SK-N-SH (cell line): ENCODE results near the gene CLMP. TPM values are rescaled to one million over a fixed set of nuclear protein-coding genes. Genes with fewer than 3 reads are reported as not detected.

Source experiments
- CTCF ChIA-PET: fragments of 300-600, 350-600 bp; formaldehyde crosslinking; extraction: SDS; loops from one replicate; lab custom pipeline; 2021; lab: Yijun Ruan, JAX
- POLR2A ChIA-PET: fragments of 350-600 bp; sonication (Branson Sonifier 250); formaldehyde crosslinking; extraction: SDS; loops from one replicate; lab custom pipeline; 2020; ENCODE audit warnings: antibody characterized with exemption, inconsistent platforms; lab: Yijun Ruan, JAX
- DNase-seq: peaks from one replicate; pipeline ENCODE4 v3.0.0; 2012
- H2AFZ ChIP-seq: fragments of 200-600 bp; sonication (generic); 2 replicates; pipeline ENCODE4 v1.8.1; 2016; ENCODE audit warnings: antibody characterized with exemption, mild to moderate bottlenecking, low read depth
- H3F3A ChIP-seq: fragments of 200-600 bp; sonication (generic); replicated peaks from 2 replicates; pipeline ENCODE3; 2016; ENCODE audit warnings: antibody characterized with exemption, mild to moderate bottlenecking; ENCODE audit not compliant: insufficient read depth
- H3K27ac ChIP-seq, 2 experiments: fragments of 200-500 bp in 1 of 2; fragments of 200-600 bp in 1 of 2; sonication (Bioruptor generic) in 1 of 2; sonication (generic), shearing (Covaris generic) in 1 of 2; 2 replicates each; pipeline versions ENCODE4 v1.5.1 to v1.6.1; 2014 to 2016; ENCODE audit warnings: low read depth in 2 of 2, inconsistent platforms in 1 of 2, low read length in 1 of 2, mild to moderate bottlenecking in 1 of 2, mixed read lengths in 1 of 2
- H3K27me3 ChIP-seq: fragments of 200-600 bp; sonication (generic), shearing (Covaris generic); 2 replicates; pipeline ENCODE4 v1.6.1; 2016; ENCODE audit warnings: mixed run types; ENCODE audit not compliant: insufficient read depth
- H3K36me3 ChIP-seq, 2 experiments: fragments of 200-500 bp in 1 of 2; fragments of 200-600 bp in 1 of 2; sonication (Bioruptor generic) in 1 of 2; sonication (generic) in 1 of 2; replicated peaks in 1 of 2; 2 replicates each; pipeline versions ENCODE3 to v1.5.1; 2014 to 2016; ENCODE audit warnings: low read length in 1 of 2, mild to moderate bottlenecking in 1 of 2; ENCODE audit not compliant: insufficient read depth in 2 of 2, control insufficient read depth in 1 of 2
- H3K4me1 ChIP-seq, 2 experiments: fragments of 200-500 bp in 1 of 2; fragments of 200-600 bp in 1 of 2; sonication (Bioruptor generic) in 1 of 2; sonication (generic), shearing (Covaris generic) in 1 of 2; 2 replicates each; pipeline versions ENCODE4 v1.5.1 to v1.6.1; 2014 to 2016; ENCODE audit warnings: low read depth in 1 of 2, low read length in 1 of 2, mixed run types in 1 of 2; ENCODE audit not compliant: insufficient read depth in 2 of 2, control insufficient read depth in 1 of 2
- H3K4me2 ChIP-seq: fragments of 200-600 bp; sonication (generic), shearing (Covaris generic); 2 replicates; pipeline ENCODE4 v1.6.1; 2017; ENCODE audit warnings: mixed run types
- H3K4me3 ChIP-seq, 2 experiments: fragments of 200-500 bp in 1 of 2; fragments of 200-600 bp in 1 of 2; sonication (Bioruptor generic) in 1 of 2; sonication (generic), shearing (Covaris generic) in 1 of 2; 2 replicates each; pipeline versions ENCODE4 v1.5.1 to v1.8.1; 2014 to 2016; ENCODE audit warnings: low read depth in 2 of 2, inconsistent platforms in 1 of 2, low read length in 1 of 2, mild to moderate bottlenecking in 1 of 2, mixed read lengths in 1 of 2, moderate library complexity in 1 of 2
- H3K79me2 ChIP-seq: fragments of 200-600 bp; sonication (generic); 2 replicates; pipeline ENCODE4 v1.8.1; 2017; ENCODE audit warnings: mild to moderate bottlenecking; ENCODE audit not compliant: insufficient read depth
- H3K9ac ChIP-seq: fragments of 200-600 bp; sonication (generic); 2 replicates; pipeline ENCODE4 v1.6.1; 2017; ENCODE audit warnings: mixed run types
- H3K9me2 ChIP-seq: fragments of 200-600 bp; sonication (generic); 2 replicates; pipeline ENCODE4 v1.6.1; 2017; ENCODE audit warnings: mixed run types
- H3K9me3 ChIP-seq: fragments of 200-600 bp; sonication (generic); 2 replicates; pipeline ENCODE4 v1.6.1; 2017; ENCODE audit warnings: mixed run types, mild to moderate bottlenecking, moderate library complexity
- H4K20me1 ChIP-seq: fragments of 200-600 bp; sonication (generic); 2 replicates; pipeline ENCODE4 v1.6.1; 2017; ENCODE audit warnings: mild to moderate bottlenecking, mixed run types; ENCODE audit not compliant: insufficient read depth
- CHD2 ChIP-seq: fragments of 150-350 bp; IDR thresholded peaks from 2 replicates; pipeline ENCODE4 v1.6.1; 2018; ENCODE audit warnings: low read length; ENCODE audit not compliant: partially characterized antibody
- EZH2phosphoT487 ChIP-seq: fragments of 200-600 bp; sonication (generic); IDR thresholded peaks from 2 replicates; pipeline ENCODE4 v1.6.1; 2017; ENCODE audit warnings: low read depth, mixed run types, mild to moderate bottlenecking, antibody characterized with exemption, moderate library complexity, borderline replicate concordance
- FOSL2 ChIP-seq: IDR thresholded peaks from 2 replicates; pipeline ENCODE4 v1.4.0; 2012; ENCODE audit warnings: low read depth, mild to moderate bottlenecking, moderate library complexity, borderline replicate concordance
- FOXM1 ChIP-seq: IDR thresholded peaks from 2 replicates; pipeline ENCODE4 v1.4.0; 2012; ENCODE audit warnings: low read depth, mild to moderate bottlenecking
- MXI1 ChIP-seq: IDR thresholded peaks from 2 replicates; pipeline ENCODE4 v1.6.1; 2012; ENCODE audit warnings: mild to moderate bottlenecking, low read depth, low read length, improper control_type of control experiment
- NFIC ChIP-seq: IDR thresholded peaks from 2 replicates; pipeline ENCODE4 v1.4.0; 2012; ENCODE audit warnings: borderline replicate concordance
- POLR2AphosphoS5 ChIP-seq: IDR thresholded peaks from 2 replicates; pipeline ENCODE4 v1.6.1; 2012; ENCODE audit warnings: low read depth, low read length
- RCOR1 ChIP-seq: fragments of 150-350 bp; IDR thresholded peaks from 2 replicates; pipeline ENCODE4 v1.6.1; 2017; ENCODE audit warnings: antibody characterized with exemption, low read length
- REST ChIP-seq: IDR thresholded peaks from 2 replicates; pipeline ENCODE4 v1.6.1; 2012; ENCODE audit warnings: mild to moderate bottlenecking, low read depth, low read length, moderate library complexity
- RFX5 ChIP-seq: IDR thresholded peaks from 2 replicates; pipeline ENCODE4 v1.6.1; 2012; ENCODE audit warnings: mild to moderate bottlenecking, improper control_type of control experiment, low read length
- SIN3A ChIP-seq: IDR thresholded peaks from 2 replicates; pipeline ENCODE4 v1.6.1; 2012; ENCODE audit warnings: low read depth, mild to moderate bottlenecking, low read length, moderate library complexity, borderline replicate concordance
- SMC3 ChIP-seq: IDR thresholded peaks from 2 replicates; pipeline ENCODE4 v1.6.1; 2012; ENCODE audit warnings: low read depth, low read length, improper control_type of control experiment
- TAF1 ChIP-seq: IDR thresholded peaks from 2 replicates; pipeline ENCODE4 v1.6.1; 2012; ENCODE audit warnings: low read depth, mild to moderate bottlenecking, low read length, moderate library complexity, borderline replicate concordance
- TCF12 ChIP-seq: IDR thresholded peaks from 2 replicates; pipeline ENCODE4 v1.4.0; 2012
- TEAD4 ChIP-seq: IDR thresholded peaks from 2 replicates; pipeline ENCODE4 v1.4.0; 2012; ENCODE audit warnings: mild to moderate bottlenecking, borderline replicate concordance; ENCODE audit not compliant: insufficient read depth
- YY1 ChIP-seq: IDR thresholded peaks from 2 replicates; pipeline ENCODE4 v1.4.0; 2012; ENCODE audit warnings: low read depth, mild to moderate bottlenecking
- WGBS: methylation state at CpG from one replicate; pipeline ENCODE4 v1.1.6; 2017; ENCODE audit warnings: low lambda C conversion rate; 5-methylcytosine and 5-hydroxymethylcytosine counted together
- polyA plus RNA-seq, 3 experiments: library from polyadenylated mRNA; depleted of rRNA; stranded (reverse); fragments of >200 nt; gene quantifications; 2 replicates each; pipeline ENCODE4 v1.2.3, GENCODE V29; 2012
- TF ChIP-seq, protein P1 (sequence below): fragments of 150-350 bp; IDR thresholded peaks from 2 replicates; pipeline ENCODE4 v1.6.1; 2017; ENCODE audit warnings: antibody characterized with exemption, low read length, low read depth, borderline replicate concordance
- TF ChIP-seq, protein P2 (sequence below): fragments of 200-600 bp; sonication (generic); IDR thresholded peaks from 2 replicates; pipeline ENCODE4 v1.6.1; 2017; ENCODE audit warnings: antibody characterized with exemption, mild to moderate bottlenecking, moderate library complexity

The CLMP gene
- polyA plus RNA-seq, 1 of the 3 experiments (the other 2 are of a cell fraction): 61.9 TPM

- Histone ChIP-seq H3K9me2 (no peaks in the 10 kb centered on the region), H3K9me3 (no peaks in the 10 kb centered on the region), H3K79me2 (no peaks in the 10 kb centered on the region), H3K4me3 (no peak overlapping the region), H3K4me2 (no peak overlapping the region), H3K36me3 (no peaks in the 10 kb centered on the region), H3K9ac (no peak overlapping the region), H2AFZ (no peak overlapping the region), H3K4me1 (peaks cover 4 to 26% of the 10 kb centered on the region in 2 experiments; a peak in 3 of 4 replicates), H4K20me1 (no peaks in the 10 kb centered on the region), H3F3A (peaks cover 22% of the 10 kb centered on the region), H3K27me3 (no peaks in the 10 kb centered on the region), H3K27ac (no peak overlapping the region)
- ChIA-PET CTCF (interaction anchor here (2.1 kb wide), 1 partner anchor 19 kb away, joined by 6 read pairs; no protein-coding TSS in a partner anchor), POLR2A (no interaction called here)
- 95% methylated on average over 11 of the region's 12 CpGs for WGBS
- DNase-seq: no peak
- no peak for TF ChIP-seq MXI1
- TF ChIP-seq RCOR1: no peak
- TF ChIP-seq FOSL2: no peak
- TF ChIP-seq TEAD4: no peak
- TF ChIP-seq NFIC: no peak
- TF ChIP-seq, protein P1, sequence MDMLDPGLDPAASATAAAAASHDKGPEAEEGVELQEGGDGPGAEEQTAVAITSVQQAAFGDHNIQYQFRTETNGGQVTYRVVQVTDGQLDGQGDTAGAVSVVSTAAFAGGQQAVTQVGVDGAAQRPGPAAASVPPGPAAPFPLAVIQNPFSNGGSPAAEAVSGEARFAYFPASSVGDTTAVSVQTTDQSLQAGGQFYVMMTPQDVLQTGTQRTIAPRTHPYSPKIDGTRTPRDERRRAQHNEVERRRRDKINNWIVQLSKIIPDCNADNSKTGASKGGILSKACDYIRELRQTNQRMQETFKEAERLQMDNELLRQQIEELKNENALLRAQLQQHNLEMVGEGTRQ: no peak
- TF ChIP-seq REST: no peak
These were observed 21.2 kb upstream of the CLMP start for GRCh38 chr11:123216249-123216648.

- Histone ChIP-seq H3K9ac (no peak overlapping the region), H3K4me1 (peaks cover 6 to 26% of the 10 kb centered on the region in 2 experiments; a peak in 3 of 4 replicates), H3K27ac (peak overlapping the region in 1 of 2 experiments; percentile 37; a peak in 1 of 4 replicates), H3K4me2 (no peak overlapping the region), H3F3A (peaks cover 22% of the 10 kb centered on the region), H3K79me2 (no peaks in the 10 kb centered on the region), H3K36me3 (no peaks in the 10 kb centered on the region), H3K9me2 (no peaks in the 10 kb centered on the region), H2AFZ (peak overlapping the region; percentile 3; the same call in 1 of the 2 replicates), H4K20me1 (no peaks in the 10 kb centered on the region), H3K4me3 (no peak overlapping the region), H3K27me3 (no peaks in the 10 kb centered on the region), H3K9me3 (no peaks in the 10 kb centered on the region)
- CTCF ChIA-PET: interaction anchor here (0.9 to 1.4 kb wide), 2 partner anchors 11 to 17 kb away, joined by 3 read pairs; no protein-coding TSS in a partner anchor
- no peak for DNase-seq
- POLR2A ChIA-PET: no interaction called here
- WGBS: 92% methylated on average over 1 of the region's 1 CpG
- TF ChIP-seq FOXM1 (no peak), TCF12 (no peak), SIN3A (no peak), MXI1 (no peak), RFX5 (no peak), CHD2 (no peak), EZH2phosphoT487 (no peak), POLR2AphosphoS5 (no peak), SMC3 (no peak), NFIC (no peak), TAF1 (no peak), YY1 (no peak)
- TF ChIP-seq, protein P2, sequence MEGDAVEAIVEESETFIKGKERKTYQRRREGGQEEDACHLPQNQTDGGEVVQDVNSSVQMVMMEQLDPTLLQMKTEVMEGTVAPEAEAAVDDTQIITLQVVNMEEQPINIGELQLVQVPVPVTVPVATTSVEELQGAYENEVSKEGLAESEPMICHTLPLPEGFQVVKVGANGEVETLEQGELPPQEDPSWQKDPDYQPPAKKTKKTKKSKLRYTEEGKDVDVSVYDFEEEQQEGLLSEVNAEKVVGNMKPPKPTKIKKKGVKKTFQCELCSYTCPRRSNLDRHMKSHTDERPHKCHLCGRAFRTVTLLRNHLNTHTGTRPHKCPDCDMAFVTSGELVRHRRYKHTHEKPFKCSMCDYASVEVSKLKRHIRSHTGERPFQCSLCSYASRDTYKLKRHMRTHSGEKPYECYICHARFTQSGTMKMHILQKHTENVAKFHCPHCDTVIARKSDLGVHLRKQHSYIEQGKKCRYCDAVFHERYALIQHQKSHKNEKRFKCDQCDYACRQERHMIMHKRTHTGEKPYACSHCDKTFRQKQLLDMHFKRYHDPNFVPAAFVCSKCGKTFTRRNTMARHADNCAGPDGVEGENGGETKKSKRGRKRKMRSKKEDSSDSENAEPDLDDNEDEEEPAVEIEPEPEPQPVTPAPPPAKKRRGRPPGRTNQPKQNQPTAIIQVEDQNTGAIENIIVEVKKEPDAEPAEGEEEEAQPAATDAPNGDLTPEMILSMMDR: no peak
These were observed 19.9 kb upstream of the CLMP start for GRCh38 chr11:123214940-123215339.
